Colonic mucosa (tissue), 4 donors: ENCODE results near the gene DCP2. TPM values are rescaled to one million over a fixed set of nuclear protein-coding genes. Genes with fewer than 3 reads are reported as not detected.

Source experiments
- DNase-seq: peaks from one replicate; pipeline ENCODE4 v3.0.0-alpha.2; 2020
- H3K27ac ChIP-seq: fragments of 200-600 bp; one replicate; pipeline ENCODE4 v1.8.0; 2021
- H3K27me3 ChIP-seq: fragments of 200-600 bp; one replicate; pipeline ENCODE4 v1.8.0; 2021
- H3K36me3 ChIP-seq: fragments of 200-600 bp; one replicate; pipeline ENCODE4 v1.8.0; 2021
- H3K4me1 ChIP-seq: fragments of 200-600 bp; one replicate; pipeline ENCODE4 v1.8.0; 2021; ENCODE audit warnings: mild to moderate bottlenecking
- H3K4me3 ChIP-seq: fragments of 200-600 bp; one replicate; pipeline ENCODE4 v1.8.0; 2021
- H3K9ac ChIP-seq, 2 donors: one replicate each; pipeline ENCODE4 v1.7.0; 2013; ENCODE audit warnings: control low read depth in 2 of 2, low read depth in 2 of 2, low read length in 2 of 2
- H3K9me3 ChIP-seq: fragments of 200-600 bp; one replicate; pipeline ENCODE4 v1.8.0; 2021
- intact Hi-C: fragments of 100-400 bp; cut with DNase I; formaldehyde crosslinking; loops from one replicate; pipeline ENCODE4 v1.14.1; 2022
- total RNA-seq, 2 donors: library from RNA; stranded (reverse); fragmentation: NEBNext Ultra II Directional in 1 of 2; extraction: Animal tissue kit (Norgen Biotek cat#: 25700) in 1 of 2; gene quantifications; one replicate each; pipeline ENCODE4 v1.2.1, GENCODE V29; 2021
- TF ChIP-seq, protein P1 (sequence below): fragments of 200-600 bp; IDR thresholded peaks from one replicate; pipeline ENCODE4 v1.8.0; 2022; ENCODE audit warnings: antibody characterized with exemption, mild to moderate bottlenecking
- donor health status: healthy.
- donor health status: DM: no; HTN: no; CAD: no.
- donor health status: DM: no; HTN: no; CAD: no.

The DCP2 gene
- total RNA-seq, 2 donors from 2014 or later = 39.5 to 48.2 TPM

DNA sequence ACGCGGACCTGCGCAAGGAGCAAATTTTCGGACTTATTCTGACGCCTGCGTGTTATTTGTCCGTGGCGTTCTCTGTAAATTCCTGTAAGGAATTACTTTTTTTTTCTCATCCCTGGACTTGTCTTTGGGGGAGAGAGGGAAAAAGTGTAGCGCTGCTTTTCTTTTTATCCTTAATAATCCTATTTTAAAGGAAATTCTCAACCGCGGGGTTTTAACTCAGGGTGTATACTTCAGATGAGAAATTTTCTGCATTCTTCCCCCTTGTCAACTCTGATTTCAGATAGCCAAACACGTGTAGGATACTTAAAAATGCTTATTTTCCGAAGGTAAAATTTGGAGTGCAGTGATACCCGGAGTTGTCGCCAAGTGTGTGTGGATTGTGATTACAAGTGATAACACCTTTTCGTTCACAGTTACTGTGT, 853 bp downstream of the DCP2 start:
- no peaks in the 10 kb centered on the region for H3K36me3 ChIP-seq
- TF ChIP-seq, protein P1, sequence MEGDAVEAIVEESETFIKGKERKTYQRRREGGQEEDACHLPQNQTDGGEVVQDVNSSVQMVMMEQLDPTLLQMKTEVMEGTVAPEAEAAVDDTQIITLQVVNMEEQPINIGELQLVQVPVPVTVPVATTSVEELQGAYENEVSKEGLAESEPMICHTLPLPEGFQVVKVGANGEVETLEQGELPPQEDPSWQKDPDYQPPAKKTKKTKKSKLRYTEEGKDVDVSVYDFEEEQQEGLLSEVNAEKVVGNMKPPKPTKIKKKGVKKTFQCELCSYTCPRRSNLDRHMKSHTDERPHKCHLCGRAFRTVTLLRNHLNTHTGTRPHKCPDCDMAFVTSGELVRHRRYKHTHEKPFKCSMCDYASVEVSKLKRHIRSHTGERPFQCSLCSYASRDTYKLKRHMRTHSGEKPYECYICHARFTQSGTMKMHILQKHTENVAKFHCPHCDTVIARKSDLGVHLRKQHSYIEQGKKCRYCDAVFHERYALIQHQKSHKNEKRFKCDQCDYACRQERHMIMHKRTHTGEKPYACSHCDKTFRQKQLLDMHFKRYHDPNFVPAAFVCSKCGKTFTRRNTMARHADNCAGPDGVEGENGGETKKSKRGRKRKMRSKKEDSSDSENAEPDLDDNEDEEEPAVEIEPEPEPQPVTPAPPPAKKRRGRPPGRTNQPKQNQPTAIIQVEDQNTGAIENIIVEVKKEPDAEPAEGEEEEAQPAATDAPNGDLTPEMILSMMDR = no peak
- peaks cover 7% of the 10 kb centered on the region for H3K4me1 ChIP-seq
- intact Hi-C loops = loop anchor here (10.0 kb wide), 1 partner anchor 53 kb away; the partner anchor contains the start of gene REEP5
- H3K4me3 ChIP-seq = peak overlapping the region; percentile 75
- no peaks in the 10 kb centered on the region for H3K27me3 ChIP-seq
- no peak for DNase-seq
- peak overlapping the region; percentile 75 to 90 for H3K9ac ChIP-seq
- peak overlapping the region; percentile 93 for H3K27ac ChIP-seq
- no peaks in the 10 kb centered on the region for H3K9me3 ChIP-seq

GRCh38 chr5:112978836-112979235, 2.2 kb downstream of the DCP2 start:
- TF ChIP-seq, protein P1 = no peak
- Histone ChIP-seq H3K4me1 (peaks cover 7% of the 10 kb centered on the region), H3K36me3 (no peaks in the 10 kb centered on the region), H3K4me3 (no peak overlapping the region), H3K27me3 (no peaks in the 10 kb centered on the region), H3K9me3 (no peaks in the 10 kb centered on the region), H3K9ac (no peak overlapping the region), H3K27ac (no peak overlapping the region)
- DNase-seq = no peak
- intact Hi-C loops = loop anchor here (10.0 kb wide), 1 partner anchor 54 kb away; the partner anchor contains the start of gene REEP5

DNA sequence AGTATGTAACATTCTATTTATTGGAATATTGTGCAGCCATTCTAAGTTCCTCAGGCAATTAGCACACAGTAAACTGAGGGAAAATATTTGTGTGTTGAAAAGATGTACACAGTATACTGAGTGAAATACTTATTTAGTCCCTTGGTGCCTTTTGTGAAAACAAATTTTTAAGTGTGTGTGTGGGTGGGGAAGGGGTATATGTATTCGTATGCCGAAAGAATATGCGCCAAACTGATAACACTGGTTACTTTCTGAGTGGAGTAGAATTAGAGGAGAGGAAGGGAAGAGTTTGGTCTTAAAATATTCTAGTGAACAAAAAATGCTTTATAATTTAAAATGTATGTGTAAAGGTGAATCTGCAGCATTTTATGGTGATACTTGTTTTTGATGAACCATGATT, 3.1 kb downstream of the DCP2 start:
- no peak overlapping the region for H3K27ac ChIP-seq
- DNase-seq = no peak
- H3K4me1 ChIP-seq = peaks cover 7% of the 10 kb centered on the region
- no peaks in the 10 kb centered on the region for H3K36me3 ChIP-seq
- intact Hi-C loops = loop anchor here (10.0 kb wide), 1 partner anchor 55 kb away; the partner anchor contains the start of gene REEP5
- H3K9me3 ChIP-seq = no peaks in the 10 kb centered on the region
- TF ChIP-seq, protein P1 = no peak
- no peak overlapping the region for H3K9ac ChIP-seq
- H3K4me3 ChIP-seq = no peak overlapping the region
- H3K27me3 ChIP-seq = no peaks in the 10 kb centered on the region

DNA sequence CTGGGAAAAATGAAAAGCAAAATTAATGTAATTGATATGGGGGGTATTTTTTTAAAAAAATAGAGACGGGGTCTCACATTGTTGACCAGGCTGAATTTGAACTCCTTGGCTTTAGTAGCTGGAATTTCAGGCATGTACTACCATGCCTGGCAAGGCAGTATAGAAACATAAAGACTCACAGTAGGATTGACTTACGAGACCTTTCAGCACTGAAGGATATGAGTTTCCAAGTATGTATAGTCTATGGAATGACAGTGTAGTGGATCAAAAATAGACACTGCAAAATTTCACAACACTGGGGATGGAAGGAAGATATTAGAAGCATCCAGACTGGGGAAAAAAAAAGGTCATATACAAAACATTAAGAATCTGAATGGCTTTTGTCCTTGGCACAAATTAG, 6.8 kb downstream of the DCP2 start:
- TF ChIP-seq, protein P1 = no peak
- DNase-seq = no peak
- Histone ChIP-seq H3K4me1 (peaks cover 2% of the 10 kb centered on the region), H3K4me3 (no peak overlapping the region), H3K9ac (no peak overlapping the region), H3K27ac (no peak overlapping the region), H3K9me3 (no peaks in the 10 kb centered on the region), H3K36me3 (no peaks in the 10 kb centered on the region), H3K27me3 (no peaks in the 10 kb centered on the region)
- intact Hi-C loops = no loop called here

- no peak for DNase-seq
- Histone ChIP-seq H3K27ac (no peak overlapping the region), H3K36me3 (no peaks in the 10 kb centered on the region), H3K4me3 (no peak overlapping the region), H3K27me3 (no peaks in the 10 kb centered on the region), H3K4me1 (no peaks in the 10 kb centered on the region), H3K9ac (no peak overlapping the region), H3K9me3 (no peaks in the 10 kb centered on the region)
- TF ChIP-seq, protein P1 = no peak
- intact Hi-C loops = no loop called here
Measured at GRCh38 chr5:112986224-112986623, 9.6 kb downstream of the DCP2 start.
